A549 (cell line): ENCODE results near the gene TMEM266.

Experiments
- CHD2 ChIP-seq: fragments of 150-350 bp; IDR thresholded peaks from 2 replicates; pipeline ENCODE4 v1.6.1; 2014; ENCODE audit warnings: low read length; ENCODE audit not compliant: partially characterized antibody
- HEYL ChIP-seq: fragments of 250-450 bp; sonication (Bioruptor Pico); IDR thresholded peaks from 2 replicates; pipeline ENCODE4 v1.8.0; 2021; ENCODE audit warnings: mild to moderate bottlenecking, moderate library complexity
- POLR2AphosphoS2 ChIP-seq: conservative IDR thresholded peaks from 2 replicates; pipeline ENCODE4 v1.6.1; 2012; ENCODE audit warnings: low read length, improper control_type of control experiment, inconsistent platforms
- RARB ChIP-seq: fragments of 250-450 bp; sonication (Bioruptor Pico); IDR thresholded peaks from 2 replicates; pipeline ENCODE4 v1.8.0; 2021; ENCODE audit warnings: mild to moderate bottlenecking, moderate library complexity
- RCOR1 ChIP-seq: fragments of 150-350 bp; IDR thresholded peaks from 2 replicates; pipeline ENCODE4 v1.6.1; 2014; ENCODE audit warnings: antibody characterized with exemption, low read length, low read depth
- ZFP36 ChIP-seq: fragments of 450-650 bp; IDR thresholded peaks from 2 replicates; pipeline ENCODE4 v1.6.1; 2014; ENCODE audit warnings: borderline replicate concordance; ENCODE audit not compliant: partially characterized antibody
- TF ChIP-seq, protein P1 (sequence below): fragments of >200 bp; sonication (Bioruptor Twin); formaldehyde crosslinking; IDR thresholded peaks from 3 replicates; pipeline ENCODE4 v1.5.1; 2016
- TF ChIP-seq, protein P2 (sequence below): IDR thresholded peaks from 2 replicates; pipeline ENCODE4 v1.6.1; 2012

- TF ChIP-seq, protein P1, sequence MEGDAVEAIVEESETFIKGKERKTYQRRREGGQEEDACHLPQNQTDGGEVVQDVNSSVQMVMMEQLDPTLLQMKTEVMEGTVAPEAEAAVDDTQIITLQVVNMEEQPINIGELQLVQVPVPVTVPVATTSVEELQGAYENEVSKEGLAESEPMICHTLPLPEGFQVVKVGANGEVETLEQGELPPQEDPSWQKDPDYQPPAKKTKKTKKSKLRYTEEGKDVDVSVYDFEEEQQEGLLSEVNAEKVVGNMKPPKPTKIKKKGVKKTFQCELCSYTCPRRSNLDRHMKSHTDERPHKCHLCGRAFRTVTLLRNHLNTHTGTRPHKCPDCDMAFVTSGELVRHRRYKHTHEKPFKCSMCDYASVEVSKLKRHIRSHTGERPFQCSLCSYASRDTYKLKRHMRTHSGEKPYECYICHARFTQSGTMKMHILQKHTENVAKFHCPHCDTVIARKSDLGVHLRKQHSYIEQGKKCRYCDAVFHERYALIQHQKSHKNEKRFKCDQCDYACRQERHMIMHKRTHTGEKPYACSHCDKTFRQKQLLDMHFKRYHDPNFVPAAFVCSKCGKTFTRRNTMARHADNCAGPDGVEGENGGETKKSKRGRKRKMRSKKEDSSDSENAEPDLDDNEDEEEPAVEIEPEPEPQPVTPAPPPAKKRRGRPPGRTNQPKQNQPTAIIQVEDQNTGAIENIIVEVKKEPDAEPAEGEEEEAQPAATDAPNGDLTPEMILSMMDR = no peak
- TF ChIP-seq HEYL = no peak
- TF ChIP-seq, protein P2, sequence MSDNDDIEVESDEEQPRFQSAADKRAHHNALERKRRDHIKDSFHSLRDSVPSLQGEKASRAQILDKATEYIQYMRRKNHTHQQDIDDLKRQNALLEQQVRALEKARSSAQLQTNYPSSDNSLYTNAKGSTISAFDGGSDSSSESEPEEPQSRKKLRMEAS = no peak
- TF ChIP-seq RARB = no peak
- no peak for TF ChIP-seq ZFP36
- TF ChIP-seq RCOR1 = no peak
- no peak for TF ChIP-seq POLR2AphosphoS2
- no peak for TF ChIP-seq CHD2
Observed at GRCh38 chr15:76065245-76065644, 5.5 kb downstream of the TMEM266 start.
